HepG2 (cell line): ENCODE measurements around the gene TAF3. TPM values are rescaled to one million over a fixed set of nuclear protein-coding genes. Genes with fewer than 3 reads are reported as not detected.

Experiments used
- AGO1 ChIP-seq: fragments of 200-400 bp; formaldehyde crosslinking; IDR thresholded peaks from 2 replicates; pipeline ENCODE4 v1.6.1; 2017; ENCODE audit warnings: mild to moderate bottlenecking, low read depth, low read length, moderate library complexity; ENCODE audit not compliant: poor library complexity, severe bottlenecking
- EP300 ChIP-seq, 3 experiments: sonication (generic) in 1 of 3; formaldehyde crosslinking in 1 of 3; IDR thresholded peaks; 2 replicates each; pipeline versions ENCODE4 v1.5.1 to v1.6.1; 2011 to 2020; ENCODE audit warnings: low read depth in 2 of 3, low read length in 2 of 3, borderline replicate concordance in 1 of 3, improper control_type of control experiment in 1 of 3, mild to moderate bottlenecking in 1 of 3, missing genetic modification reagents in 1 of 3, moderate library complexity in 1 of 3
- IRF9 ChIP-seq: sonication (generic); formaldehyde crosslinking; IDR thresholded peaks from 2 replicates; pipeline ENCODE4 v1.8.0; 2022; ENCODE audit warnings: missing genetic modification reagents, mild to moderate bottlenecking, borderline replicate concordance
- MAFG ChIP-seq: sonication (generic); formaldehyde crosslinking; IDR thresholded peaks from 2 replicates; pipeline ENCODE4 v1.5.1; 2020; ENCODE audit warnings: mild to moderate bottlenecking, missing genetic modification reagents
- PAXIP1 ChIP-seq: sonication (generic); formaldehyde crosslinking; conservative IDR thresholded peaks from 2 replicates; pipeline ENCODE4 v1.4.0; 2020; ENCODE audit warnings: mild to moderate bottlenecking, missing genetic modification reagents, moderate library complexity
- POLR2AphosphoS2 ChIP-seq: IDR thresholded peaks from 2 replicates; pipeline ENCODE4 v1.6.1; 2011; ENCODE audit warnings: low read depth, low read length, improper control_type of control experiment
- PRPF4 ChIP-seq: fragments of 200-400 bp; formaldehyde crosslinking; IDR thresholded peaks from 2 replicates; pipeline ENCODE4 v1.6.1; 2016; ENCODE audit warnings: low read length, low read depth; ENCODE audit not compliant: poor library complexity, severe bottlenecking
- RXRB ChIP-seq: IDR thresholded peaks from 2 replicates; pipeline ENCODE4 v1.6.1; 2016; ENCODE audit warnings: borderline replicate concordance, missing genetic modification reagents, missing compliant biosample characterization
- SALL1 ChIP-seq: sonication (generic); formaldehyde crosslinking; IDR thresholded peaks from 2 replicates; pipeline ENCODE4 v1.8.0; 2022; ENCODE audit warnings: mild to moderate bottlenecking, missing genetic modification reagents
- SRSF9 ChIP-seq: fragments of 200-400 bp; formaldehyde crosslinking; IDR thresholded peaks from 2 replicates; pipeline ENCODE4 v1.6.1; 2018; ENCODE audit warnings: borderline replicate concordance, mild to moderate bottlenecking, low read depth, low read length; ENCODE audit not compliant: insufficient read depth, poor library complexity, severe bottlenecking
- TEAD2 ChIP-seq: sonication (generic); formaldehyde crosslinking; IDR thresholded peaks from 2 replicates; pipeline ENCODE4 v1.9.0; 2021; ENCODE audit warnings: missing genetic modification reagents
- TRIM24 ChIP-seq: sonication (generic); formaldehyde crosslinking; IDR thresholded peaks from 2 replicates; pipeline ENCODE4 v1.8.0; 2022; ENCODE audit warnings: mild to moderate bottlenecking, missing genetic modification reagents
- ZMYM3 ChIP-seq: sonication (generic); formaldehyde crosslinking; IDR thresholded peaks from 2 replicates; pipeline ENCODE4 v1.5.1; 2020; ENCODE audit warnings: mild to moderate bottlenecking, missing genetic modification reagents
- ZNF142 ChIP-seq: sonication (generic); formaldehyde crosslinking; IDR thresholded peaks from 2 replicates; pipeline ENCODE4 v1.4.0; 2020; ENCODE audit warnings: missing genetic modification reagents
- ZNF224 ChIP-seq: sonication (generic); formaldehyde crosslinking; IDR thresholded peaks from 2 replicates; pipeline ENCODE4 v1.5.0; 2020; ENCODE audit warnings: mild to moderate bottlenecking, missing genetic modification reagents
- ZNF431 ChIP-seq: sonication (generic); formaldehyde crosslinking; IDR thresholded peaks from 2 replicates; pipeline ENCODE4 v1.9.0; 2022; ENCODE audit warnings: missing genetic modification reagents, low read depth, mild to moderate bottlenecking, borderline replicate concordance
- ZNF441 ChIP-seq: sonication (generic); formaldehyde crosslinking; IDR thresholded peaks from 2 replicates; pipeline ENCODE4 v1.7.0; 2021; ENCODE audit warnings: missing genetic modification reagents, borderline replicate concordance
- ZNF562 ChIP-seq: sonication (generic); formaldehyde crosslinking; IDR thresholded peaks from 2 replicates; pipeline ENCODE4 v1.8.0; 2022; ENCODE audit warnings: missing genetic modification reagents, borderline replicate concordance
- ZNF616 ChIP-seq: sonication (generic); formaldehyde crosslinking; IDR thresholded peaks from 2 replicates; pipeline ENCODE4 v1.5.0; 2020; ENCODE audit warnings: low read depth, mild to moderate bottlenecking, missing genetic modification reagents
- ZNF792 ChIP-seq: IDR thresholded peaks from 2 replicates; pipeline ENCODE4 v1.6.1; 2016
- polyA plus RNA-seq, 8 experiments: library from polyadenylated mRNA; depleted of rRNA in 3 of 8; stranded (reverse) in 7 of 8; unstranded in 1 of 8; fragments of >200 nt; fragmentation: Illumina TruSeq in 4 of 8; extraction: Trizol in 4 of 8; gene quantifications; 2 replicates each; pipeline versions ENCODE4 v1.2.1 to v1.2.3, GENCODE V29; 2011 to 2016; ENCODE audit warnings: low read depth in 4 of 8, missing spikeins in 1 of 8, mixed read lengths in 1 of 8; ENCODE audit not compliant: insufficient read depth in 1 of 8
- total RNA-seq, 5 experiments: library from RNA; depleted of rRNA; stranded (reverse); fragments of >200 nt; fragmentation: Illumina TruSeq; extraction: Trizol; gene quantifications; 2 replicates each; pipeline ENCODE4 v1.2.3, GENCODE V29; 2016; ENCODE audit warnings: low read depth in 1 of 5

TAF3 gene
- total and polyA plus RNA-seq, 2 of the 13 experiments (the other 11 are each of a cell fraction or from before 2014, with no cell fraction given), result 1.7 to 2.9 TPM

- TF ChIP-seq ZNF142, result no peak
- 0 out of 2 replicates have a peak, but pooled peaks have one; percentile 32 for TF ChIP-seq ZMYM3
- no peak for TF ChIP-seq POLR2AphosphoS2
- TF ChIP-seq TRIM24 (CRISPR knock-in tag), result no peak
- no peak for TF ChIP-seq IRF9 (CRISPR knock-in tag)
- no peak for TF ChIP-seq ZNF616
- TF ChIP-seq PAXIP1, result peak; percentile 50
- no peak for TF ChIP-seq AGO1
- TF ChIP-seq PRPF4, result no peak
- peak in 1 of 2 experiments; percentile 25; a peak in 1 of 4 replicates for TF ChIP-seq EP300 (IDR thresholded peaks at IDR 0.05; ENCODE audit: low read depth in 2 of 2, low read length in 2 of 2)
- no peak for TF ChIP-seq EP300 (CRISPR knock-in tag; IDR thresholded peaks at IDR 0.05; ENCODE audit: borderline replicate concordance)
- no peak for TF ChIP-seq TEAD2 (CRISPR knock-in tag)
- no peak for TF ChIP-seq SRSF9
- TF ChIP-seq ZNF431, result no peak
- peak; percentile 77 for TF ChIP-seq SALL1 (CRISPR knock-in tag)
- TF ChIP-seq ZNF441 (CRISPR knock-in tag), result no peak
- no peak for TF ChIP-seq ZNF224 (CRISPR knock-in tag)
- TF ChIP-seq MAFG (CRISPR knock-in tag), result no peak
- no peak for TF ChIP-seq ZNF562
- TF ChIP-seq RXRB (CRISPR knock-in tag), result peak; percentile 42; the same call in 1 of the 2 replicates
- no peak for TF ChIP-seq ZNF792
Observed at GRCh38 chr10:7942859-7943258, 124.6 kb downstream of the TAF3 start (continued).
